HEK293T (cell line): Measurements from ENCODE around the gene SAMD11.

Source experiments
- ARNT ChIP-seq: fragments of 450-650 bp; IDR thresholded peaks from 2 replicates; pipeline ENCODE4 v1.6.1; 2017; ENCODE audit warnings: mild to moderate bottlenecking
- BHLHE40 ChIP-seq: fragments of 450-650 bp; IDR thresholded peaks from 2 replicates; pipeline ENCODE4 v1.6.1; 2016; ENCODE audit warnings: mild to moderate bottlenecking, moderate library complexity, borderline replicate concordance
- ELF4 ChIP-seq: fragments of 450-650 bp; IDR thresholded peaks from 2 replicates; pipeline ENCODE4 v1.6.1; 2017; ENCODE audit warnings: antibody characterized with exemption
- FOXA1 ChIP-seq: fragments of 450-650 bp; IDR thresholded peaks from 2 replicates; pipeline ENCODE4 v1.6.1; 2016; ENCODE audit warnings: mild to moderate bottlenecking
- FOXK2 ChIP-seq: fragments of 450-650 bp; IDR thresholded peaks from 2 replicates; pipeline ENCODE4 v1.6.1; 2016; ENCODE audit warnings: mild to moderate bottlenecking
- FOXM1 ChIP-seq: fragments of 450-650 bp; IDR thresholded peaks from 2 replicates; pipeline ENCODE4 v1.6.1; 2017; ENCODE audit warnings: mild to moderate bottlenecking, borderline replicate concordance
- HDGF ChIP-seq: fragments of 450-650 bp; IDR thresholded peaks from 2 replicates; pipeline ENCODE4 v1.6.1; 2017; ENCODE audit warnings: antibody characterized with exemption, borderline replicate concordance
- L3MBTL2 ChIP-seq: fragments of 450-650 bp; conservative IDR thresholded peaks from 2 replicates; pipeline ENCODE4 v1.6.1; 2016; ENCODE audit warnings: mild to moderate bottlenecking
- LEF1 ChIP-seq: fragments of 450-650 bp; IDR thresholded peaks from 2 replicates; pipeline ENCODE4 v1.6.1; 2017; ENCODE audit warnings: mild to moderate bottlenecking, borderline replicate concordance
- NFRKB ChIP-seq: fragments of 450-650 bp; IDR thresholded peaks from 2 replicates; pipeline ENCODE4 v1.6.1; 2016; ENCODE audit warnings: mild to moderate bottlenecking, moderate library complexity
- SP1 ChIP-seq: fragments of 450-650 bp; IDR thresholded peaks from 2 replicates; pipeline ENCODE4 v1.6.1; 2017
- SUZ12 ChIP-seq: fragments of 450-650 bp; IDR thresholded peaks from 2 replicates; pipeline ENCODE4 v1.6.1; 2016; ENCODE audit warnings: mild to moderate bottlenecking
- TARDBP ChIP-seq: fragments of 450-650 bp; IDR thresholded peaks from 2 replicates; pipeline ENCODE4 v1.6.1; 2016
- ZNF384 ChIP-seq: fragments of 450-650 bp; IDR thresholded peaks from 2 replicates; pipeline ENCODE4 v1.6.1; 2016

DNA sequence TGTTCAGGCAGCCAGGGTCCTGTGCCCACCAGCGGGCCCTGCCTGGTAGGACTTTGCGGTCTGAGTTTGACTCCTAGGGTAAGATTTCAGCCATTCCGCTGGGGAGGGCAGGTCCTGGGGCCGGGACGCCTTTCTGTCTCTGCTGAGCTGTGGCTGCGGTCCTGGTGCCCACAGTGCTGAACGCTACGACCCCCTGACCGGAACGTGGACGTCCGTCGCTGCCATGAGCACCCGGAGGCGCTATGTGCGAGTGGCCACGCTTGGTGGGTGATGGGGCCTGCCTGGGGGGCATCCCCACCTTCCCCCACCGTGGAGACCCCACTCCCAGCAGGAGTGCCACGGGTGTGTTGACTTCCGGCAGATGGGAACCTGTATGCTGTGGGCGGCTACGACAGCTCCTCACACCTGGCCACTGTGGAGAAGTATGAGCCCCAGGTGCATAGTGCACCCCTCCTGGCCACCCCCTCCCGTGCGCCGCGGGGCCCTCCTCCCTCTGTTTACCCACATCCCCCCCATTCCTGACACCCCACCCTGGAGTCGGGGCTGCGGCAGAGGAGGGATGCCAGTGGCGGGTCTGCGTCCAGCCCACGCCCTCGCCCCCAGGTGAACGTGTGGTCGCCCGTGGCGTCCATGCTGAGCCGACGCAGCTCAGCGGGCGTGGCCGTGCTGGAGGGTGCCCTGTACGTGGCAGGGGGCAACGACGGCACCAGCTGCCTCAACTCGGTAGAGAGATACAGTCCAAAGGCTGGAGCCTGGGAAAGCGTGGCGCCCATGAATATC lies 40.2 kb downstream of the SAMD11 start:
- no peak for TF ChIP-seq LEF1
- TF ChIP-seq TARDBP: no peak
- no peak for TF ChIP-seq L3MBTL2
- no peak for TF ChIP-seq SP1
- no peak for TF ChIP-seq FOXK2
- no peak for TF ChIP-seq FOXA1
- TF ChIP-seq ZNF384: no peak
- TF ChIP-seq HDGF: no peak
- no peak for TF ChIP-seq SUZ12
- TF ChIP-seq FOXM1: no peak
- no peak for TF ChIP-seq BHLHE40
- TF ChIP-seq NFRKB: no peak
- TF ChIP-seq ARNT: no peak
- TF ChIP-seq ELF4: no peak
